Colon (tissue), 2 donors: ENCODE results near the gene OCIAD1.

ENCODE experiments used
- FAIRE-seq: peaks from 2 replicates; lab custom pipeline; 2012; peaks lifted over from hg19 to GRCh38; lab: Jason Lieb, UNC
- donor health status: control.
- donor health status: control.

Gene OCIAD1

GRCh38 chr4:48891028-48891619, 60.2 kb downstream of the OCIAD1 start:
- no peak for FAIRE-seq

GRCh38 chr4:48896845-48897244, 66.0 kb downstream of the OCIAD1 start:
- FAIRE-seq: no peak

DNA sequence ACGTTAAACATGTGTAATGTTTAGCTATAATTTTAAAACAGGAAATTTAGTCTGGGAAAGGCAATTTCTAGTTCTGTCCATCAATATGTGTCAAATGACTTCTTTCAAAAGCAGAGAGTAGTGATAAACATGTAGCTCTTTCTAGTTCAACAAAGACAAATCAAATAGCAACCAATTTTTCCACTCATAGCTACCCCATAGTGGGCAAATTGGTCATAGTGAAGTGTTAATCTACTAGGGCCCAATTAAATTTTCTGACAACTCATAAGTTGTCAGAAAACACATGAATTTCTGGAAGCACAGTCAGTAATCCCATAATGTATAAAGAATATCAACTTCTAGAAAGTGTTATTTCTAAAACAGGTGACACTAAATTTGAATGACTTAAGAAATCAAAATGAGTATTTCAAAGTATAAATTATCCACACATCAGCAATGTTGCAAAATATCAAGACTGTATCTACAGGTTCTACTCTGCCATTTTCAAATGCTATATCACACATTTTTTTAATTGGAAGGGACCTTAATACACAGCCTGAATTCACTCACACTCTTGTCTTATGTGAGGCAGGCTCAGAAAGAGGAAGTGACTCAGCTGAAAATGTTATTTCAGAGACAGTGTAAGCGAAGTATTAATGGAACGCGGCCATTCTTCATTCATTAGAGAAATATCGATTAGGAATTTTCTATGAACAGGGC, 68.0 kb downstream of the OCIAD1 start:
- no peak for FAIRE-seq

GRCh38 chr4:48899432-48899749, 68.5 kb downstream of the OCIAD1 start:
- FAIRE-seq: no peak

DNA sequence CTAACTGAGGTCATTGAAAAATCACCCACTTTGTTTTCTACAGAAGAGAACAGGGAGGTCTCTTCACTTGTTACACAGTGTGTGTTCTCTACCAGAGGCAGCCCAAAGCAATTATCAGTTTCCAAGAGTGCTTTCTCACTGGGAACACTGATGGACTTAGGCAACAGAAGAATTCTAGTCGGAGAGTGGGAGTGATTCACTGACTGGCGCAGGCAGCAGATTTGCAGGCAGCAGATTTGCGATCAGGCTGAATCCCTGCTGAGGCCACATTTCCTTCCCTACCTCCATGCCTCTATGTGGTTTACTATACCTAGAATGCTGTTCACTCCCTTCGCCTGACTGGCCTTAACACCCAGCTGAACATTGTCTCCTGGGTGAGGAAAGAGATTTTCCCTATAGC, 69.1 kb downstream of the OCIAD1 start:
- no peak for FAIRE-seq

- no peak for FAIRE-seq
These were observed 70.3 kb downstream of the OCIAD1 start for GRCh38 chr4:48901196-48901595.

- no peak for FAIRE-seq
These were observed 71.4 kb downstream of the OCIAD1 start for GRCh38 chr4:48902266-48902665.

DNA sequence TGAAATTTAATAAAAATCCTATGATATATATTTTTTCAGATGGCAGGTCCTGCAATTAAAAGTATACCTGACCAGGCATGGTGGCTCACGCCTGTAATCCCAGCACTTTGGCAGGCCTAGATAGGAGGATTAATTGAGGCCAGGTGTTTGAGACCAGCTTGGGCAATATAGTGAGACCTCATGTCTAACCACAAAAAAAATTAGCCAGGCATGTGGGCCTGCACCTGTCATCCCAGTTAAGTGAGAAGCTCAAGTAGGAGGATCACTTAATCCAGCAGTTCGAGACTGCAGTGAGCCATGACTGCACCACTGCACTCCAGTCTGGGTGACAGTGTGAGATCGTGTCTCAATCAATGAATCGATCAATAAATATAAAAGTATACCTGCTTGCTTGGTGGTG, 73.2 kb downstream of the OCIAD1 start:
- no peak for FAIRE-seq

DNA sequence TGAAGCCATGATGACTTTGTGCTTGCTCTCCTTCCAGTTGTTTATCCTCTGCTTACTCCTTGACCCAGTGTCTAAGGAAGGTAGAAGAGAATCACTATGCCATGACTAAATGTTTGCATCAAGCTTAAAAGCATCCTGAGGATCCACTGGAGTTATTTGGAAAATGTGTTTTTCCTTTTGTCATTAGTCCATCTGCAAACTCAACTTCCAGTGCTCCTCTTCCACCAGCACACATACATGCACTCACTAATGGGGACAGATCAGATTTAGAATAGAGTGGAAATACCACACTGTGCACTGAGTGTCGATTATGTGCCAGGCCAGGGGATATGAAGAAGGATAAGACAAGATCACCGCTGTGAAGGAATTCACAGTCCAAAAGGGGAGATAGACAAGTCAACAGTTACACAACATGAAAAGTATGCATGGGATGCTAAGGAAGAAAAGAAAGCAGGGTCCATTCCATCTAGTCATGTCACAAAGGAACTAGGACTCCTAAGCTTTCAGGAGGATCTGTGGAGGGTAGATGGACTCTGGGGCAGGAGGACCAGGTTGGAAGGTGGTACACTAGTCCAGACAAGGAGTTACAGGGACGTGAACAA, 73.8 kb downstream of the OCIAD1 start:
- no peak for FAIRE-seq

- no peak for FAIRE-seq
These were observed 74.6 kb downstream of the OCIAD1 start for GRCh38 chr4:48905363-48906015.

- FAIRE-seq: no peak
These were observed 75.6 kb downstream of the OCIAD1 start, which contains the start of gene OCIAD2 for GRCh38 chr4:48906206-48907173. TSS of gene OCIAD2 (minus strand) at chr4:48906774. CDS start at chr4:48904549, 2,225 bp downstream.

GRCh38 chr4:48907706-48908477, 77.0 kb downstream of the OCIAD1 start:
- no peak for FAIRE-seq

- FAIRE-seq: no peak
These were observed 77.8 kb downstream of the OCIAD1 start for GRCh38 chr4:48908687-48909086.

DNA sequence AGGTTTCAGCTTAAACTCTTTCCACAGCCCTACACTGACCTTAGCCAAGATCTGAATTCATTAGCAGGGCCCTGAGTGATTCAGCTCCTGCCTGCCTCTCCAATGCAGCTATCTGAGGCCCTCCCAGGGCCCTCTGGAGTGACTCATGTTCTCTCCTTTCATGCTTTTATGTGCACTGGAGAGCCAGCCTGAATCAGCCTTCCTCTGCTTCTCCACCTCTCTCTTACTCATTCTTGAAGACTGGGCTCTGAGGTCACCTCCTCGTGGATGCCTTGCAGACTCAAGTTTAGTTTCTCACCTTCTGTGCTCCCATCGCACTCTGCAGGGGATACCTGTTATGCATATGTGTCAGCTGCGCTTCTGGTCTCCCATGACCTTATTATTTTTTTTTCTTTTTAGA, 78.8 kb downstream of the OCIAD1 start:
- no peak for FAIRE-seq

- no peak for FAIRE-seq
These were observed 79.6 kb downstream of the OCIAD1 start for GRCh38 chr4:48910511-48910910.
